Measurements from ENCODE around the gene TMEM132A.

The TMEM132A gene

GRCh38 chr11:60946601-60947264 is 22.5 kb downstream of the TMEM132A start:
- H3K27ac ChIP-seq, result no peak overlapping the region
- TF ChIP-seq ZFX (IDR thresholded peaks at IDR 0.05), result no peak
- TF ChIP-seq CTCF (conservative IDR thresholded peaks at IDR 0.05), result no peak

- no peak for TF ChIP-seq ZFX (IDR thresholded peaks at IDR 0.05)
- TF ChIP-seq CTCF (conservative IDR thresholded peaks at IDR 0.05), result no peak
- H3K27ac ChIP-seq, result no peak overlapping the region
These were observed 23.4 kb downstream of the TMEM132A start for GRCh38 chr11:60947700-60948099.

- no peak overlapping the region for H3K27ac ChIP-seq
- TF ChIP-seq ZFX (IDR thresholded peaks at IDR 0.05), result no peak
- TF ChIP-seq CTCF (conservative IDR thresholded peaks at IDR 0.05), result no peak
These were observed 24.0 kb downstream of the TMEM132A start for GRCh38 chr11:60948250-60948649.

- H3K27ac ChIP-seq, result no peak overlapping the region
- no peak for TF ChIP-seq CTCF (conservative IDR thresholded peaks at IDR 0.05)
These were observed 25.8 kb downstream of the TMEM132A start for GRCh38 chr11:60950024-60950423.

GRCh38 chr11:60950933-60951605 is 26.8 kb downstream of the TMEM132A start:
- TF ChIP-seq CTCF (conservative IDR thresholded peaks at IDR 0.05), result no peak
- TF ChIP-seq ZFX (IDR thresholded peaks at IDR 0.05), result no peak
- no peak overlapping the region for H3K27ac ChIP-seq

GRCh38 chr11:60951606-60951903 is 27.3 kb downstream of the TMEM132A start:
- TF ChIP-seq ZFX (IDR thresholded peaks at IDR 0.05), result no peak
- H3K27ac ChIP-seq, result no peak overlapping the region

GRCh38 chr11:60951904-60952741 is 27.9 kb downstream of the TMEM132A start, which contains the start of gene SLC15A3:
Gene SLC15A3, minus strand, starts transcription at chr11:60952176. Its CDS starts 625 bp downstream, at chr11:60951551.
- TF ChIP-seq CTCF (conservative IDR thresholded peaks at IDR 0.05), result no peak
- no peak for TF ChIP-seq ZFX (IDR thresholded peaks at IDR 0.05)
- H3K27ac ChIP-seq, result no peak within 1 kb of the TSS
